NCI-H2107 treated with DMSO at 0.1 percent for 48 hours (cell line): ENCODE measurements around the gene LIMCH1.

Source experiments
- DNase-seq: peaks from one replicate; lab custom pipeline; 2025; ENCODE audit not compliant: unreplicated experiment; lab: John Stamatoyannopoulos, UW

The LIMCH1 gene

DNA sequence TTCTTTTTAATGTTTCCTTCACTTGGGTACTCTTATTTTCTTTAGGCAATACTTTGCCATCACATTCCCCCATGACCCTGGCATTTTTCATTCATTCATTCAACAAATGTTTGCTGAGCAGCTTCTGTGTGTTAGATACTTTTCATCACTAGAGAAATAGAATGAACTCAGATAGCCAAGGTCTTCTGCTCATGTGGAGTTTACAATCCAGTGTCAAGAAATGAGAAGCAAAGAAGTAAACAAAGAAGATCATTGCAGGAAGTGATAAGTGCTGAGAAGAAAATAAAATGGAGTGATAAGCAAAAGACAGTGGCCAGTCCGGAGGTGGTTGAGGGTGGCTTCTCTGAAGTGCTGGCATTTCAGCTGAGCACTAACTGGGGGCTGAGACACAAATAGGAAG is 63.1 kb downstream of the LIMCH1 start:
- DNase-seq = no peak

DNA sequence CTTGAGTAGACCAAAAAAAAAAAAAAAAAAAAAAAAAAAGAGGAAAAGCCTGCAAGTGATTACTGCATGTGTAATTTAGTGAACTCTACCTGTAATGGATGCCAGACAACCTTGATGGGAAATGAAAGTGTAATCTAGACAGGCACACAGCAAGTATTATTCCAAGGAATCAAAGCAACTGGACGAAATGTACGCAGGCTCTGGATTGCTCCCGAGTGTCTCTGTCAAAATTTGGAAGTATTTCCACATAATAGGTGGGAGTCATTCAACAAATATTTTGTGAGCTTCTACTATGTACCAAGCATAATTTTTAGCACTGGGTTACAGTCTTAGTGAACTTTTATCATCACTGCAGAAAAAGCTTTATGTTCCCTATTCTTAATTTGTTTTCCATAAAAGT is 64.2 kb downstream of the LIMCH1 start:
- DNase-seq = no peak

DNA sequence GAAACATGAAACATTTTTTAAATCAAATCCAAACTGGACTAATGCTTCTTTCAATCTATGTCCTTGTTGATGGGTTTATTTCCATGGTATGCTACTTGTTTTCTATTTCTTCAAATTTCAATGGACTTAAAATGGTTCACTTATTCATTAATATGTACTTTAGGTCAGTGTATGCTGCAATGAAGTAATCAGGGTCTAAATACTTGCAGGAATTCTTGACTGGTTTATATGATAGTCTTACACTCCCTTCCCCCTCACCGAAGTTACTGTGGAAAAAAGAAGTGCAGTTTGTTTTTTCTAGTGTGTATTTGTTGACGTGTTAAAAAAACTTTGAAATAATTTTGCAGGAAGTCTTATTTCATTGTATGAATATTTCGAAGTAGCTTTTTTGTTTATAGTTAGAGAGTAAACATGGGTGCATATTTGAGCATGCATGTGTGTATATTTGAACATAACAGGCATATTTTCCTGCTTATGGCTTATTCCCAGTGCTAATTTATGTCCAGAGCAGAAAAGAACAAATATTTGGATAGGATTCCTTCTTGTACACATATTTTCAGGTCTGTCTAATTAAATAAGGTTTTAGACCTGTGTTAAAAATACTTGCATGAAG is 65.0 kb downstream of the LIMCH1 start:
- no peak for DNase-seq

DNA sequence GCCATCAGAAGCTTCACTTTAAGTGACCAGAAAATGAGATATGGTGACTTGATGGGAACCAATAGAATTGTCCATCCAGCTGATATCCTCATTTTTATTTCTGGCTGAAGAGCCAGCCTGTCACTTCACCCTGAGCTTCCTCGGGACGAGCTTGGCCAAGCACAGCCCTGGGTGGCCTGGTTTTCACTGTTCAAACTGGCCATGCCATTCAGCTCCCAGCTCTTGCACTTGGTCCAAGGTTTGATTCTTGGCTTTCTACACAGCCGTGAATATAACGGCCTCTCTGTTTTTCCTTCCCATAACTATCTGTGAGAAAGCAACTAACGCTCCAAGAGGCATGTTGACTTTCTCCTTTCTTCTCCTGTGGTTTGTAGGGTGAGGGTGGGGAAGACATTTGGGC is 71.9 kb downstream of the LIMCH1 start:
- DNase-seq = no peak

DNA sequence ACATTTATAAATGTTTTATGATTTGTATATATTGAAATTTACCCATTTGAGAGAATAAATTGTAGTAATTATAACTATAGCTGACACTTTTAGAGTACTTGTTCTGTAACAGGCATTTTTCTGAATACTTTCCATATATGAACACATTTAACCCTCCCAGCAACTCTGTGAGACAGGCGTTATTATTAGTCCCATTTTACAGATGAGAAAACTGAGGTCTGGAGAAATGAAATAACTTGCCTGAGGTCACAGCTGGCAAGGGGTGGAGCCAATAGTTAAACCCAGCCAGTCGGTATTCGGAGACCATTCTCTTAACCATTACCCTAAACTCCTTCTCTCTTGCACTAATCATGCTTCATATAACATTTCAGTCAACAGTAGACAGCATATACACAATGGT is 72.5 kb downstream of the LIMCH1 start:
- DNase-seq = no peak

DNA sequence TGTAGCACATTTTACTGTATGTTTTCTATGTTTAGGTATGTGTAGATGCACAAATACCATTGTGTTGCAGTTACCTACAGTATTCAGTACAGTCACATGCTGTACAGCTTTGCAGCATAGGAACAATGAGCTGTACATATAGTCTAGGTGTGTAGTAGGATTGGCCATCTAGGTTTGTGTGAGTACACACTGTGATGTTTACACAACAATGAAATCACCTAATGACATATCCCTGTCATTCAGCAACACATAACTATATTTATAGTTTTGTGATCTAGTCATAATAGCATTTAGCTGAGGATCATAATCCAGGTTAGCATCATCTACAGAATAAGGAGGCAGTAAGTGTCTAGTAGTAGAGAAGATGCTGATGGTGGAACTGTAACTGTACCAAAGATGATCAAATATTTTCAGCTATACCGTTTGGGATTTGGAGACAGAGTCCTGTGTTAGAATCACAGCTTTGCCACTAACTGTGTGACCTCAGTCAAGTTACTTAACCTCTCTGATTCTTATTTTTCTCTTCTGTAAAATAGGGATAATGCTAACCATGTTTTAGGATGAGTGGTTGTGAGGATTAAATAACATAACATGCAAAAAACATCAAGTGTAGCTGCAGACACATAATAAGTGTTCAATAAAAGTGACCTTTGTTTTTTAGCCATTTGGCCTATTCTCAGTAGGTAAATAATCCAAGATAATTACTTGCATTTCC is 73.3 kb downstream of the LIMCH1 start:
- DNase-seq = no peak

DNA sequence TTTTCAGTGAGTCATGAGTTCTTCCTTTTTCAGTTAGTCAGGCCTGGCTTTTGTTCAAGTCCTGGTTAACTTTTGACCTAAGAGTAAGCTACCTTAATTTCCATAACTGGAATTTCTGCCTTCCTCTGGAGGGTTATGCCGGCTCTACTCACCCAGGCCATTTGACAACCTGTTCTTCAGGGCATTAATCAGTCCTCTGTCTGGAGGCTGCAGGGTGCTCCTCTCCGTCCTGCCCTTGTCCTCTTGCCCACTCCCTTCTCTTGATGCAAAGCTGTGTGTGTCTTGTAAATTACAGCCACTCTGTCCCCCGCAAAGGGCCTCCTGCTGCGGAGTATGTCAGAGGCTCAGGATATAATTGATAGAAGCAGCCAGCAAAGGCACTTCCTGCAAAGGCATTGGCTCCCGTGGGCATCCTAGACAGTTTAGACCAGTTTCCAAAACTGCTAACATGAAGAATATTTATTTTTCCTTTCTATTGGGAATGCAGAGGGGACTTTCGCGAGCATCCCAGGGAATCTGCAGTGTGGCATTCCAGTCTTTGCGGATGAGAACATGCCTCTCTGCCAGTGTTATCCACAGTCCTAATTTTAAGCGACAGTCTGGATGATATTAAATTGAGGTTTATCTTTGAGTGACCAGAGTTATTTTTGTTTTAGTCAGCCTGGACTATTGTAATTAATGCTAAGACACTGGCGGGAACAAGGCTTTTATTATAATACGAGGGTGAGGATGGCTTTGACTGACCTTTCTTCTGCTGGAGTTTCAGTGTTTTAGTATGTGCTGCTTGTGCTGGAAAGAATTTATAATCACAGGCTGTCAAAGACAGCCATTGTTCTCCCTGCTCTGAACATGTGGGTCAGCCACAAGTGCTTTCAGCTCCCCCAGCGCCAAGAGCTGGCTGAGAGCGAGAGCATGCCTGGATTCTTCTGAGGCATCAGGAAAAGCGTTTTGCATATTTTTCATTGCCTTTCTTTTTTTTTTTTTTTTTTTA is 74.2 kb downstream of the LIMCH1 start:
- no peak for DNase-seq

DNA sequence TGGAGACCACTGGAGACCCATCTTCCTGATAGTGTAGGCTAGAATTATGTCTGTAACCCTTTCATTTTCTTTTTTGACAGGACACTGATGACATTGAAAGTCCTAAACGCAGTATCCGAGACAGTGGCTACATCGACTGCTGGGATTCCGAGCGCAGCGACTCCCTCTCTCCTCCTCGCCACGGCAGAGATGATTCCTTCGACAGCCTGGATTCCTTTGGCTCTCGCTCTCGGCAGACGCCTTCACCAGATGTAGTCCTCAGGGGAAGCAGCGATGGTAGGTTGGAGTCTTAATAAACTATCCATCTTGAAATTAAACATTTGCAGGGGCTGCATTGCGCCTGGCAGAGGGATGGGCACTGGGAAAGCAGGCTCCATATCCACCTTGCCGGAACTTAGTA is 75.4 kb downstream of the LIMCH1 start:
- DNase-seq = no peak

DNA sequence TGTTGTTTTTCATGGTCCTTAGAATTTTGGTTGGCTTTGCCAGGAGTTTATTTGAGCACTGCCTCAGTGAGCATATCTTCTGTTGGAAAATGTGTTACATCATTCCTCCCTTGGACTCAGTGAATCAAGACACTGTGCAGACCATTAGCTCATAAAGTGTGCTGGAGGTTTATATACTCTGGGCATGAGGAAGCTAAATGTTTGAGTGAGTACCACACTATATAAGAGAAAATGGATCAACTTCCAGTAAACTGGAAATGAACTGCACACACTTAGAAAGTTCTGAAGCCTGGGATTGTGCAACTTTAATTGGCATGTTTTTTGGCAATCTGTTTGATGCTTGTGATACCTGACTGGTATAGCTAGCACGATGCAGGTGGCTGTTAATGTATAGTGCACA is 75.9 kb downstream of the LIMCH1 start:
- DNase-seq = no peak

DNA sequence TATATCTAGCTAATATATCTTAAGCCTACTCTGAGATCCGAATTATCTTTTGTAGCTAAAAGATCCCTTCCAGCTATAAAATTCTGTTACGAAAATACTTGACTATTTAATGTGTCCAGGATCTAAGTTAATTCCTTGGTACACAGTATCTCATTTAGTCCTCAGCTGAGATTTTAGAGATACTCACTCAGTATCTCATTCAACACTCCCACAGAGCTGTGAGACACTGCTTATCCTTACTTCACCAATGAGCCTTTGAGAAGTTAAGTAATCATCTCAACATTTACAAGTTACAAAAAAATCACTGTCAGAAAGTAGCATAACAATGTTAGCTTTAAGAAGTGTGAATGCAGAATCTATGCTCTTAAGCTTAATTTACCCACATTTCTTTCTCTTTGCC is 76.6 kb downstream of the LIMCH1 start:
- DNase-seq = no peak

DNA sequence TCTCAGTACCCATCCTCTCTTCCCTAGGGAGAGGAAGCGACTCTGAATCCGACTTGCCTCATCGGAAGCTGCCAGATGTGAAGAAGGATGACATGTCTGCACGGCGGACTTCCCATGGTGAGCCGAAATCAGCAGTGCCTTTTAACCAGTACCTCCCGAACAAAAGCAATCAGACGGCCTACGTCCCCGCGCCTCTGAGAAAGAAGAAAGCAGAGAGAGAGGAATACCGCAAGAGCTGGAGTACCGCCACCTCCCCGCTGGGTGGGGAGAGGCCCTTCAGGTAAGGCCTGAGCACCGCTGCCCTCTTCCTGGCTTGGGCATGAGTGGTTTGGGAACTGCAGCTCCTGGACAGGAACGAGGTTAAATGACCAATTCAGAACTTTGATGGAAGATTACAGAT is 81.2 kb downstream of the LIMCH1 start:
- DNase-seq = no peak

DNA sequence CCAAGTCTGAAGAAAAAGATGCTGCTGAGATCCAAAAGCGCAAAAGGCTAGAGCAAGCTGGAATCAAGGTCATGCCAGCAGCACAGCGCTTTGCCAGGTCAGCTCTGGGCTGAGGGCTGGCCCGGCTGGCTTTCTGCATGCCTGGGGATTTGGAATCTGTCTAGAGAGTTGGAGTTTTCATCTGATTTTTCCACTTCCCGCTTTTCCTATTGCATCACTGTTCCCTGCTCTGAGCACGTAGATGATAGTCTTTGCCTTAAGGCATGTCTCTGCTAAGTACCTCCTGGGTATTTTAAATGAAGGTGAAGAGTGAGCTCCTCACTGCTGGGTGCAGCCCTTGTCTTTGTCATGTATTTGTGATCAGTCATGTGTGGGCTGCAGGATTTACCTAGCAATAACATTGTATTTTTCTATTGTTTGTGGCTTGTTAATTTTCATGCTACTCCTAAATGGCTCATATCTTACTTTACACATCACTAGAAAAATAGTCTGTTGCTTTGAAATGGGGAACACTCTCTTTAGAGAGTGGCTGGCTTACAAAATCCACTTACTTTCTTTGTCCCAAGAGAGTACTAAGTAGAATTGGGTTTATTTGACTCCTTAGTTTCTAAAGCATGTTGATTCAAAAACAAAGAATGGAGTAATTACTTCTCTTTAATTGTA is 82.8 kb downstream of the LIMCH1 start:
- DNase-seq = no peak

DNA sequence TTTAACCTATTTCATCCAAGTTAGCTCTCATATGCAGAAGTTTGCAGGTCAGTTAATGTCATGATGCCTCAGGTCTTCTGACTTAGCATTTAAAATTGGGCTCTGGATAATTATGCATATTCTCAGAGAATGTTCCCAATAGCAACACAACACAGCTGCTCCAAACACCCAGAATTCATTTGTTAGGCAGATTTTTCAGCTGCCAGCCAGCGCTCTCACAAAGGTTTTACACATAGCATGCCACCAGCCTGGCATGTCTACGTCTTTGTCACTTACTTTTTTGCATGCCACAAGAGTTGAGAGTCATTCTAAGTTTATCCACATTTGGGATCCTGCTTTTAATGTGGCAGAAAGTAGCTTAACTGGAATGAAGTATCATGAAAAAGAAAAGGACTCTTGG is 84.8 kb downstream of the LIMCH1 start:
- no peak for DNase-seq

DNA sequence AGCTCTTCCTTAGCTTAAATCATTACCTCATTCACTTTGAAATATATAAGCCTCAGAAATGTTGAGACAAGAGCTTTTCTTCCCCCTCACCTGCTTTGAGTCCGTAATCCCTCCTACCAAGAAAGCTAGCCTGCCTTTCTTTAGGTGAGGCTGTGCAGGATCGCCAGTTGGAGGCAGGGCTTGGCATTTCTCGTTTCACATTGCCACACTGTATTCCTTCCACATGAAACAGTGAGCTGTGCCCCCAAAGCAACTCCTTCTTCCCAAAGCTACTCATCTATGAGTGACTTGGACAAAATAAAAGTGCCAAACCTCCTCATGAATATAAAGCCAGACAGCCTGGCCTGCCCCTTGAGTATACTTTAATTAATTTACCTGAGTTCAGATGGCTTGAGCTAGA is 86.8 kb downstream of the LIMCH1 start:
- DNase-seq = no peak

DNA sequence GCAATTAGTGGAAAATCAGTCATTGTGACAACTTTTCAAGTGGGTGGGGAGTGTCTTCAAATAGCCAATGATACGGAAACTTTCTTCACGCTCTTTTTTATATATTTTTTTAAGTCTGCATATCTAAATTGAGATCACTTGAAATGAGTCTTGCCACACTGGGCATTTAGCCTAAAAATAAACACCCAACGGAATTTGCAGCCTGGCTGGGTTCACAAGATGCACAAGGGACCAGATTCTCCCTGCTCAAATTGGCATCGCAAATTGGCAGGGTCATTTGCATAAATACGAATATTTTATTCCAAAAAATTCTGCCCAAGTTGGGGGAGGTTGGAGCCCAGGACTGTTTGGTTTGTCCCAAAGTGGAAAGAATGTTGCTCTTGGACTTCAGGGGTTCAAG is 87.6 kb downstream of the LIMCH1 start:
- no peak for DNase-seq

DNA sequence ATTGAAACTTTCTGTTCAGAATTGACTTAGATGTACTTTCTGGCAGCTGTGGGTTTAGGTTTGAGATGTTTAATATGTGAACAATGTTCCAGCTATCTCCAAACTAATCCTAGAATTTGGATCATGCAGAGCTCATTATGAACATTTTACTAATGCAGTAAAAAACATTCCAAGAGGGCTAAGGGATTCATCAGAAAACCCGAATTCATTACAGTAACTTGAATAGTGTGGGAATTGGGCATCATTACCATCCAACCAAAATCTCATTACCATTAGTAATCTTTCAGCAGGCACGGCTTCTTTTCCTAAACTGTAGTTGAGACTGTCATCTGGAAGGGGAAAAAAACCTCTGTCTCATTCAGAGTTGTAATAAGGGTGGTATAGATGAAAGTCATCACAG is 91.0 kb downstream of the LIMCH1 start:
- no peak for DNase-seq

DNA sequence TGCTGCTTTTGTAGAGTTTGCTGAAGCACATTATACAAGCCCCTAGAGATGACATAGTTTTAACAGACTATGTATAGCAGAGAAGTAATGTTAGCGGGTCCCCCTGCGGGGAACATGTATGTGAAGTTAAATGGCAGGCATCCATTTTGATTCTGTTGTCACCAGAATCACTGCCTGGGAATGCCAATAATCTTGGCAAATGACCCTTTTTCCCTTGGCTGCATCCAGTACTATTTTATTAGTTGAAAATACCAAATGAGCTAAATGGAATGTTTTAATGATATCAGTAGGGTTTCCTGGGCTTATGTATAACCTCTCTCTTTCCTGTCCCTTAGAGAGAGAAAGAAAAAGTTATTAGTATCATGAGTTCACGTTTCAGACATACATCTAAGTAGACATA is 93.6 kb downstream of the LIMCH1 start:
- DNase-seq = no peak

DNA sequence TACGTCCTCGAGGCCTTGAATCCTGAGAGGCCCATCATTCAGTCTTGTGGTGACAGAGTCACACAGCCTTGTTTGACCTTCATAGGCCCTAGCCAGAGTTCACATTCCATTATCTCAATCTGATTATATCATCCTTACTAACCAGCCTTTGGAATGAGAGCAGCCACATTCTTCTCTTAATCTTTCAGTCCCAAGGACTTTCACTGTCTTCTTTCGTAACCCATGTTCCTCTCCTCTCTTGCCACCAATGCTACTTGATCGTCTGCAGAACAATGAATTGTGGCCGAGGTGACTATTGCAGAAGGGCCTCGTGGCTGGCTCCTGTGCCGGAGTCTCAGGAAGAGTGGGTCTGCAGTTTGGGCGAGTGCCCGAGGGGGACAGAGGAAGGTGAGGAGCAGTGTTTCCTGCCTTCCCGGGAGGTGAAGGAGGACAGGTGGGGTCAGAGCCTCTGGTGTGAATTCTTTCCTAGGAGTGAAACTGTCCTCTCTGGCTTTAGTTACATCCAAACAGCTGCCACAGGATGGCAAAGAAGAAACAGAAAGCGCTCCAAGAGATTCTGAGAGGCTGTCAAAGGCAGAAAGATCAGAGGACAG is 94.6 kb downstream of the LIMCH1 start:
- no peak for DNase-seq

DNA sequence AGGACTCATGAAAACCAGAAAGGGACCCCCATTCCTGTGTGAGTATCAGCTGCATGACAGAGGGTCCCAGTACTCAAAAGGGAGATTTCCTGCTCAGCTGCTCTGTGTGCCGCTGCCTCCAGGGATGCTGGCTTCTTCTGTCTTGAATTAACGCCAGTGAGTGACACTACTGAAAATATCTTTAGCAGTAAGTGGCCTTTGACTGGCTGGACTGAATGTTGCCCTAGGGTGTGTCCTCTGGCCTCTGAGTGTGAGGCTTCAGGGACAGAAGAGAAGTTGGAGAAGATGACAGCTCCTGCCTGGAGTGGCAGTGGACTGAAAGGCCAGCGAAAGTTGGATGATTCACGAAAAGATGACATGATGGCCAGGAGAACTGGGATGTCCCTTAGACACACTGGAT is 95.4 kb downstream of the LIMCH1 start:
- DNase-seq = no peak

DNA sequence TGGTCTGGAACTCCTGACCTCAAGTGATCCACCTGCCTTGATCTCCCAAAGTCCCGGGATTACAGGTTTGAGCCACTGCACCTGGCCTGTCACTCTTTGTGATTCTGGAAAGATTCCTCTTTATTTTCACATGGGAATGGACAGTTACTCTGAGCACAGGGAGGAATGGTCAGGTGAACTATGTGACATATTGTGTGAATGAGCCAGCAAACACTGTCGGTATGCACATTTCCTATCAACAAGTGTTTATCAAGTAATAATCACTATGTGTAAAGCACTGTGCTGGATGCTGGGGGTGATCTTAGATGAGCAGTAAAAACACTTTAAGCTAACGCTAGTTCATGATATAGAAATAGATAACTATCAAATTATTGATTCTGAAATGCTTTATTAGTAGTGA is 97.5 kb downstream of the LIMCH1 start:
- no peak for DNase-seq

DNA sequence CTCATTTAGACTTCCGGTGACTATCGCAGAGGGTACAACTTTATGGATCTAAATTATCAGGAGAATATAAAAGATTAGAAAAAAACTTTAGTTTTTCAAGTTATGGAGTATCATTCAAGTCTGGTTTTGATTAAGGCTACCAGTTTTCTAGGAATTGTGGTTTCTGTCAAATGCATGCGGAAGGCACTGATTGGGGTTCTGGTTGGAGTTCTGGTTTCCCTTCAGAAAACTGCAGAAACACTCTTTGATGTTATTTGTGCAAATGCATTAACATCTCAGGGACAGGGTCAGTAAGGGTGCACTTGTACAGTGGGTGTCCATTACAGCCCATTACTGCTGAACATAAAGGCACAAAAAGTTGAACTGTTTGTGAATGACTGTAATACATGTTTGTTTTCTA is 100.2 kb downstream of the LIMCH1 start:
- no peak for DNase-seq
